Cardiac ventricle fibroblast (primary cell): ENCODE data around the gene APOBEC3B. TPM values are rescaled to one million over a fixed set of nuclear protein-coding genes. Genes with fewer than 3 reads are reported as not detected.

Source experiments
- total RNA-seq: library from RNA; depleted of rRNA; stranded (reverse); fragments of >200 nt; gene quantifications from 2 replicates; pipeline ENCODE4 v1.2.3, GENCODE V29; 2015

Gene APOBEC3B
- 1.5 and 1.9 TPM in 2 replicates for total RNA-seq

DNA sequence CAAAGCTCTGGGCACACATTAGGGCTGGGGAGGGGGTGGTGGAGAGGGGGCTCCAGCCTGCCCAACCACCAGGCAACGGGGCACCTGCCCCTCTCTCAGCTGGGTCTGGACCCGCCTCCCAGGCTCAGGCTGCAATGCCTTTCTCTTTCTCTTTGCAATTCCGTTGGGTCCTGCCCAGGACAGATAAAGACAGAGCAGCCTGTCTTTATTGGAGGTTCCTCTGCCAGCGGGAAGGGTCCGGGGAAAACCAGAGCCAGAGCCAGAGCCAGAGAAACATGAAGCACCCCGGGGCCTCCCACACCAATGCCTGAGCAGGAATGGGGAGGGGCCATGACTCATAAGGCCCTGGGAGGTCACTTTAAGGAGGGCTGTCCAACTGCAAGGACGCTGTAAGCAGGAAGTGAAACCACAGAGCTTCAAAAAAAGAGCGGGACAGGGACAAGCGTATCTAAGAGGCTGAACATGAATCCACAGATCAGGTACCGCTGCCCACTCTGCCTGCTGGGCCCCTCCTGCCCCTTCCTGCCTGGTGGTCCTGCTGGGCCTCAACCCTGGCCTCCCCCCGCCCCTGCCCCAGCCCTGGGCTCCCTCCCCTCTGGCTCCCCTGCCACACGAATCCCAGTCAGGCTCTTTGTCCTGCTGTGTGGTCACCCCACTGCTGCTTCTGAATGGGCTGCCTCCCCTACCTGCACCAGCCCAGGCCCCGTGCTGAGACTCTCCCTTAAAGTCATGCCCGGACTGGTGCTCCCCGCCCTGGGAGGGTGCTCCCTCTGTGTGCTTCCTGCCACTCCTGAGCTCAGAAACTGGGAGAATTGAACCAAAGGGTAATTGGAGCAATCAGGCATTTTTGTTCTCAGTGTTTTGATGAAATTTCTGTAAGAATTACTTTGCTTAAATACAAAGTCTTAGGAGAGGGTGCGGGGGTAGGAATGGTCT lies at the start of gene APOBEC3B:
Gene APOBEC3B (plus strand): TSS at position 356 of the 936 bp plus-strand sequence. CDS start 107 bp downstream, at position 463.

GRCh38 chr22:38957046-38957770 lies 24.9 kb upstream of the APOBEC3B start, which contains the start of gene APOBEC3A:
Gene APOBEC3A (plus strand): TSS chr22:38957609. CDS start chr22:38957692, 83 bp downstream.

GRCh38 chr22:39013942-39014722 lies 32.0 kb downstream of the APOBEC3B start, which contains the start of gene APOBEC3C:
Gene APOBEC3C (plus strand): TSS chr22:39014257. CDS start chr22:39014363, 106 bp downstream.

DNA sequence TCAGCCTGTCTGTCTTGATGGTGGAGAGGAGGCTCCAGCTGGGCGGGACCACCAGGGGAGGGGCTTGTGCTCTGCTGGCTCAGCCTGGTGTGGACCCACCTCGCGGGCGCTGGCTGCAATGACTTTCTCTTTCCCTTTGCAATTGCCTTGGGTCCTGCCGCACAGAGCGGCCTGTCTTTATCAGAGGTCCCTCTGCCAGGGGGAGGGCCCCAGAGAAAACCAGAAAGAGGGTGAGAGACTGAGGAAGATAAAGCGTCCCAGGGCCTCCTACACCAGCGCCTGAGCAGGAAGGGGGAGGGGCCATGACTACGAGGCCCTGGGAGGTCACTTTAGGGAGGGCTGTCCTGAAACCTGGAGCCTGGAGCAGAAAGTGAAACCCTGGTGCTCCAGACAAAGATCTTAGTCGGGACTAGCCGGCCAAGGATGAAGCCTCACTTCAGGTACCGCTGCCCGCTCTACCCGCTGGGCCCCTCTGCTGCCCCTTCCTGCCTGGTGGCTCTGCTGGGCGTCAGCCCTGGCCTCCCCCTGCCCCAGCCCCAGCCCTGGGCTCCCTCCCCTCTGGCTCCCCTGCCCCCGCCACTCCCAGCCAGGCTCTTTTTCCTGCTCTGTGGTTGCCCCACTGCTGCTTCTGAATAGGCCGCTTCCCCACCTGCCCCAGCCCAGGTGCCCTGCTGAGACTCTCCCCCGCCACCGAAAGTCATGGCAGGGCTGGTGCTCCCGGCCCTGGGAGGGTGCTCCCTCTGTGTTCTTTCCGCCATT lies 58.6 kb downstream of the APOBEC3B start, which contains the start of gene APOBEC3F:
Gene APOBEC3F (plus strand): TSS at position 327 of the 759 bp plus-strand sequence. CDS start 97 bp downstream, at position 424.

Other genes starting within 250 kb of the APOBEC3B start
- 86.7 and 101 TPM in 2 replicates for gene SUN2, start 226.3 kb upstream of the APOBEC3B start, total RNA-seq
- 13.7 and 16.8 TPM in 2 replicates for gene DNAL4, start 188.2 kb upstream of the APOBEC3B start, total RNA-seq
- 5.4 and 6.7 TPM in 2 replicates for gene NPTXR, start 138.3 kb upstream of the APOBEC3B start, total RNA-seq
- 71.0 and 75.3 TPM in 2 replicates for gene CBX6, start 110.1 kb upstream of the APOBEC3B start, total RNA-seq
- not detected in 2 replicates for gene APOBEC3A, start 24.7 kb upstream of the APOBEC3B start, total RNA-seq
- 24.1 and 24.5 TPM in 2 replicates for gene APOBEC3C, start 31.9 kb downstream of the APOBEC3B start, total RNA-seq
- 0.69 and 1.0 TPM in 2 replicates for gene APOBEC3D, start 38.8 kb downstream of the APOBEC3B start, total RNA-seq
- 6.0 and 13.7 TPM in 2 replicates for gene APOBEC3F, start 58.5 kb downstream of the APOBEC3B start, total RNA-seq
- gene APOBEC3G, start 94.9 kb downstream of the APOBEC3B start, total RNA-seq, result 8.8 and 9.9 TPM in 2 replicates
- 0.75 TPM in 1 of 2 replicates, not detected in the other for gene APOBEC3H, start 114.9 kb downstream of the APOBEC3B start, total RNA-seq
- gene CBX7, start 170.3 kb downstream of the APOBEC3B start, total RNA-seq, result 7.4 and 14.4 TPM in 2 replicates